Loucy (cell line): ENCODE data around the gene MTLN.

Source experiments
- EZH2phosphoT487 ChIP-seq: fragments of 200-600 bp; IDR thresholded peaks from 2 replicates; pipeline ENCODE4 v1.6.1; 2018; ENCODE audit warnings: antibody characterized with exemption, mild to moderate bottlenecking, moderate library complexity, borderline replicate concordance
- TF ChIP-seq, protein P1 (sequence below): fragments of 200-600 bp; sonication (generic); conservative IDR thresholded peaks from 2 replicates; pipeline ENCODE4 v1.5.1; 2014; ENCODE audit warnings: mild to moderate bottlenecking, antibody characterized with exemption, low read length

DNA sequence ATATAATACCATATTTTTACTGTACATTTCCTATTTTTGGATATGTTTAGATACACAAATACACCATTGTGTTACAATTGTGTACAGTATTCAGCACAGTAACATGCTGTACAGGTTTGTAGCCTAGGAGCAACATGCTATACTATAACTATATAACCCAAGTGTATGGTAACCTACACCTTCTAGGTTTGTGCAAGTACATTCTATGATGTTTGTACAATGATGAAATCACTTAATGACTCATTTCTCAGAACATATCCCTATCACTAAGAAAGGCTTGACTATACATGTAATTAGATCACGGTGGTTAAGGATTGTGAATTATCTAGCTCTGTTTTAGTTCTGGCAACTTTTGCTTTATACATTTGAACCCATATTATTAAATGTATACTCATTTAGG lies 38.8 kb downstream of the MTLN start:
- TF ChIP-seq, protein P1, sequence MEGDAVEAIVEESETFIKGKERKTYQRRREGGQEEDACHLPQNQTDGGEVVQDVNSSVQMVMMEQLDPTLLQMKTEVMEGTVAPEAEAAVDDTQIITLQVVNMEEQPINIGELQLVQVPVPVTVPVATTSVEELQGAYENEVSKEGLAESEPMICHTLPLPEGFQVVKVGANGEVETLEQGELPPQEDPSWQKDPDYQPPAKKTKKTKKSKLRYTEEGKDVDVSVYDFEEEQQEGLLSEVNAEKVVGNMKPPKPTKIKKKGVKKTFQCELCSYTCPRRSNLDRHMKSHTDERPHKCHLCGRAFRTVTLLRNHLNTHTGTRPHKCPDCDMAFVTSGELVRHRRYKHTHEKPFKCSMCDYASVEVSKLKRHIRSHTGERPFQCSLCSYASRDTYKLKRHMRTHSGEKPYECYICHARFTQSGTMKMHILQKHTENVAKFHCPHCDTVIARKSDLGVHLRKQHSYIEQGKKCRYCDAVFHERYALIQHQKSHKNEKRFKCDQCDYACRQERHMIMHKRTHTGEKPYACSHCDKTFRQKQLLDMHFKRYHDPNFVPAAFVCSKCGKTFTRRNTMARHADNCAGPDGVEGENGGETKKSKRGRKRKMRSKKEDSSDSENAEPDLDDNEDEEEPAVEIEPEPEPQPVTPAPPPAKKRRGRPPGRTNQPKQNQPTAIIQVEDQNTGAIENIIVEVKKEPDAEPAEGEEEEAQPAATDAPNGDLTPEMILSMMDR: no peak
- no peak for TF ChIP-seq EZH2phosphoT487
